HUES48 (cell line): ENCODE results near the gene PCLAF.
A peak's percentile ranks its signal among the peaks of the same experiment; 100 is the strongest.
"Not testable (repeated sequence)": the region's sequence is repeated elsewhere in the genome, so short reads cannot be mapped to it uniquely, and the experiment has no call there.

Source experiments
- H3K27ac ChIP-seq: one replicate; pipeline ENCODE4 v1.7.0; 2013; ENCODE audit warnings: low read depth, low read length, inconsistent platforms
- H3K27me3 ChIP-seq: 2 replicates; pipeline ENCODE4 v1.6.1; 2013; ENCODE audit warnings: mild to moderate bottlenecking, low read length; ENCODE audit not compliant: control insufficient read depth, insufficient read depth
- H3K36me3 ChIP-seq: 2 replicates; pipeline ENCODE4 v1.6.1; 2013; ENCODE audit warnings: low read length; ENCODE audit not compliant: control insufficient read depth, insufficient read depth
- H3K4me1 ChIP-seq: 2 replicates; pipeline ENCODE4 v1.6.1; 2013; ENCODE audit warnings: mild to moderate bottlenecking, low read length; ENCODE audit not compliant: control insufficient read depth, insufficient read depth
- H3K4me3 ChIP-seq: 2 replicates; pipeline ENCODE4 v1.5.1; 2013; ENCODE audit warnings: mild to moderate bottlenecking, low read depth, low read length
- H3K9ac ChIP-seq: 2 replicates; pipeline ENCODE4 v1.6.1; 2013; ENCODE audit warnings: mild to moderate bottlenecking, low read depth, low read length, moderate library complexity
- H3K9me3 ChIP-seq: 2 replicates; pipeline ENCODE4 v1.6.1; 2013; ENCODE audit warnings: low read length; ENCODE audit not compliant: control insufficient read depth, insufficient read depth

Gene PCLAF

GRCh38 chr15:64344651-64345294, 36.5 kb downstream of the PCLAF start:
- no peaks in the 10 kb centered on the region for H3K27me3 ChIP-seq
- H3K4me1 ChIP-seq = peaks cover 9% of the 10 kb centered on the region
- H3K4me3 ChIP-seq = no peak overlapping the region
- 0 out of 2 replicates have a peak, but pooled peaks cover 8% of the 10 kb centered on the region for H3K36me3 ChIP-seq
- no peak overlapping the region for H3K9ac ChIP-seq
- no peak overlapping the region for H3K27ac ChIP-seq
- no peaks in the 10 kb centered on the region for H3K9me3 ChIP-seq

GRCh38 chr15:64343841-64344240, 37.4 kb downstream of the PCLAF start:
- Histone ChIP-seq H3K9me3 (no peaks in the 10 kb centered on the region), H3K36me3 (0 out of 2 replicates have a peak, but pooled peaks cover 8% of the 10 kb centered on the region), H3K9ac (no peak overlapping the region), H3K4me3 (no peak overlapping the region), H3K27ac (no peak overlapping the region), H3K27me3 (no peaks in the 10 kb centered on the region), H3K4me1 (peaks cover 9% of the 10 kb centered on the region)

- no peak overlapping the region for H3K9ac ChIP-seq
- no peak overlapping the region for H3K27ac ChIP-seq
- peaks cover 9% of the 10 kb centered on the region for H3K4me1 ChIP-seq
- 0 out of 2 replicates have a peak, but pooled peaks cover 7% of the 10 kb centered on the region for H3K36me3 ChIP-seq
- H3K9me3 ChIP-seq = no peaks in the 10 kb centered on the region
- no peaks in the 10 kb centered on the region for H3K27me3 ChIP-seq
- H3K4me3 ChIP-seq = no peak overlapping the region
Measured at GRCh38 chr15:64343222-64343621, 38.0 kb downstream of the PCLAF start.

- no peaks in the 10 kb centered on the region for H3K27me3 ChIP-seq
- H3K27ac ChIP-seq = peak overlapping the region; percentile 8
- no peak overlapping the region for H3K9ac ChIP-seq
- H3K4me3 ChIP-seq = no peak overlapping the region
- 0 out of 2 replicates have a peak, but pooled peaks cover 3% of the 10 kb centered on the region for H3K36me3 ChIP-seq
- no peaks in the 10 kb centered on the region for H3K9me3 ChIP-seq
- peaks cover 9% of the 10 kb centered on the region for H3K4me1 ChIP-seq
Measured at GRCh38 chr15:64341961-64342360, 39.3 kb downstream of the PCLAF start.

GRCh38 chr15:64340355-64340754, 40.9 kb downstream of the PCLAF start:
- no peak overlapping the region for H3K9ac ChIP-seq
- no peak overlapping the region for H3K4me3 ChIP-seq
- no peaks in the 10 kb centered on the region for H3K27me3 ChIP-seq
- H3K36me3 ChIP-seq = 0 out of 2 replicates have a peak, but pooled peaks cover 3% of the 10 kb centered on the region
- no peaks in the 10 kb centered on the region for H3K9me3 ChIP-seq
- no peak overlapping the region for H3K27ac ChIP-seq
- H3K4me1 ChIP-seq = peaks cover 9% of the 10 kb centered on the region

GRCh38 chr15:64337761-64338160, 43.5 kb downstream of the PCLAF start:
- Histone ChIP-seq H3K27me3 (no peaks in the 10 kb centered on the region), H3K27ac (no peak overlapping the region), H3K4me1 (peaks cover 12% of the 10 kb centered on the region), H3K36me3 (peaks cover 3% of the 10 kb centered on the region; the same call in 1 of the 2 replicates), H3K9me3 (peaks cover 3% of the 10 kb centered on the region; the same call in 1 of the 2 replicates), H3K4me3 (no peak overlapping the region), H3K9ac (no peak overlapping the region)

GRCh38 chr15:64333986-64334929, 47.0 kb downstream of the PCLAF start:
- 0 out of 2 replicates have a peak, but pooled peaks cover 2% of the 10 kb centered on the region for H3K4me1 ChIP-seq
- no peak overlapping the region for H3K4me3 ChIP-seq
- H3K36me3 ChIP-seq = no peaks in the 10 kb centered on the region; the same call in 1 of the 2 replicates
- H3K9me3 ChIP-seq = peaks cover 3% of the 10 kb centered on the region; the same call in 1 of the 2 replicates
- no peak overlapping the region for H3K9ac ChIP-seq
- H3K27ac ChIP-seq = no peak overlapping the region
- H3K27me3 ChIP-seq = no peaks in the 10 kb centered on the region

- no peaks in the 10 kb centered on the region; the same call in 1 of the 2 replicates for H3K36me3 ChIP-seq
- H3K4me3 ChIP-seq = no peak overlapping the region
- no peak overlapping the region for H3K9ac ChIP-seq
- H3K27me3 ChIP-seq = no peaks in the 10 kb centered on the region
- no peak overlapping the region for H3K27ac ChIP-seq
- H3K4me1 ChIP-seq = 0 out of 2 replicates have a peak, but pooled peaks cover 2% of the 10 kb centered on the region
- H3K9me3 ChIP-seq = peaks cover 3% of the 10 kb centered on the region; the same call in 1 of the 2 replicates
Measured at GRCh38 chr15:64333516-64333915, 47.7 kb downstream of the PCLAF start.

- not testable (repeated sequence) for H3K27me3 ChIP-seq, H3K36me3 ChIP-seq, H3K4me1 ChIP-seq, H3K9me3 ChIP-seq, H3K27ac ChIP-seq, H3K4me3 ChIP-seq, H3K9ac ChIP-seq
Measured at GRCh38 chr15:64331668-64332067, 49.6 kb downstream of the PCLAF start.

- H3K9ac ChIP-seq, H3K36me3 ChIP-seq, H3K4me3 ChIP-seq, H3K27ac ChIP-seq, H3K4me1 ChIP-seq, H3K9me3 ChIP-seq, H3K27me3 ChIP-seq: not testable (repeated sequence)
Measured at GRCh38 chr15:64326975-64327374, 54.3 kb downstream of the PCLAF start.

- H3K9ac ChIP-seq, H3K4me1 ChIP-seq, H3K27ac ChIP-seq, H3K36me3 ChIP-seq, H3K9me3 ChIP-seq, H3K27me3 ChIP-seq: not testable (repeated sequence)
- H3K4me3 ChIP-seq = peak overlapping the region; percentile 52
Measured at GRCh38 chr15:64326458-64326857, 54.8 kb downstream of the PCLAF start.
